ENCODE results near the gene GPR78.

GPR78 gene

DNA sequence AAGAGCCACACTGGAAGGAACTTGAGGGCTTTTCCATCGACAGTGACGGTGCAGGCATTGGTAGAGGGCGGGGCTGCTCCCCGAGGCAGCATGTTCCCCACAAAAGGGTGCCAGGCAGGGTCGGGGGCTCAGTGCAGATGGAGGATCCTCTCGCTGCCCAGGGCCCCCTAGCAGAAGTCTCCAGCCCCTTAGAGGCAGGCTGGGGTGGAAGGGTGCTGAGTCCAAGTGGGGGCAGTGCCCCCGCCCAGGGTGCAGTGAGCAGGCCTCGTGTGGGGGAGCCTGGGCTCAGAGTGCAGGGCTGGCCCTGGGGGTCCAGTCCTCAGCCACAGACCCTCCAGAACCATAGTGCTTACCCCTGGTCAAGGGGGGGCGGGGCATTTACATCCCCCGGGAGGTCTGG lies 21.4 kb downstream of the GPR78 start:
- DNase-seq, result no peak

DNA sequence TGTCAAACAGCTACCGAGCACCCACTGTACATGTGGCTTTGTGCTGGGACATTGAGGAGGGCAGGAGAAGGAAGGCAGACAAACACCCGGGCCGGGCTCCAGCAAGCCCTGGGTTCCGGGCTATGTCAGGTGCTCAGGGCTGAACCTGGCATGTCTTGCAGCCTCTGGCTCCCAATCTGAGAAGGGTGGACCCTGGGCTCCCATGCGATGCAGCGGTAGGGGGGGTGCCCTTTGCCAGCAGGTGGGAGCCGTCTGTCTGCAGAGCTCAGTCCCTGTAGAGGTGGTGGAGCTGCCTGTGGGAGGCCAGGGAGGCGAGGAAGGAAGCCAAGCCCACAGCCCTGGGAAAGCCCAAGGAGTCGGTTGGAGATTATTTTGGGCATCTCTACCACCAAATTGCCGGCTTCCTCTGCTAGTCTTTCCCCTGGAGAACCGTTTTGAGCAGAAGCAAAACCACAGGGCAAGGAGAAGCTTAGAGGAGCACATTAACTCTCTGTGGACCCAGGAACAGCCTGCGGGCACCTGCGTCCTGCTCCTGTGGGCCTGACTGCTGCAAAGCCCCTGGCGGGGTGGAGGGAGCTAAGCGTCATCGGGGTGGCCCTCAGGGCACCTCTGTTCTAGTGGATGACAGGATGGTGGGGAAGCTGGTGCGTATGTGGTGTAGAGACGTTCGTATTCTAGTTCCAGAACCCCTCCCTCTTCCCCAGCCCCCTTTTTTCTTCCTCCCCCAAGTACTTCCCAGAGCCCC lies 22.7 kb downstream of the GPR78 start:
- DNase-seq, result no peak

DNA sequence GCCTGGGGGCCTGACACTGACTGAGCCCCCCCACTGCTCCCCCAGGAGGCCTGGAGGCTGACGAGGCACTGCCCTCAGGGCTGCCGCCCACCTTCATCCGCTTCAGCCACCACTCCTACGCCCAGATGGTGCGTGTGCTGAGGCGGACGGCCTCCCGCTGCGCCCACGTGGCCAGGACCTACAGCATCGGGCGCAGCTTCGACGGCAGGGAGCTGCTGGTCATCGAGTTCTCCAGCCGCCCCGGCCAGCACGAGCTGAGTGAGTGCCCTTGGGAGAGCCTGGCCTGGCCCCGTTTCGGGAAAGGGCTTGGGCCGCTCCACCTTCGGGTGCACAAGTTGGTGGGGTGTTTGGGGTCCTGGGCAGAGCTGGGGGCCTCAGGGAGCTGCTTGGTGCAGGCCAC lies 23.7 kb downstream of the GPR78 start:
- DNase-seq, result no peak

DNA sequence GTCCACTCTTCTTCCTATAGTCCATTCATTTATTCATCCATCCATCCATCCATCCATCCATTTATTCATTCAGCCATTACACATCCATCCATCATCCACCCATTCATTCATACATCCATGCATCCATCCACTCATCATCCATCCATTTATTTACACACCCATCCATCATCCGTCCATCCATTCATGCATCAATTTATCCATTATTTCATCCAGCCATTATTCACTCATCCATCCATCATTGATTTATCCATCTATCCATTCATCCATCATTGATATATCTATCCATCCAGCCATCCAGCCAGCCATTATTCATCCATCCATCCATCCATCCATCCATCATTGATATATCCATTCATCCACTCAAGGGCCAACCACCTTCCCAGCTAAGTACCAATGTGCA lies 25.1 kb downstream of the GPR78 start:
- DNase-seq, result no peak

DNA sequence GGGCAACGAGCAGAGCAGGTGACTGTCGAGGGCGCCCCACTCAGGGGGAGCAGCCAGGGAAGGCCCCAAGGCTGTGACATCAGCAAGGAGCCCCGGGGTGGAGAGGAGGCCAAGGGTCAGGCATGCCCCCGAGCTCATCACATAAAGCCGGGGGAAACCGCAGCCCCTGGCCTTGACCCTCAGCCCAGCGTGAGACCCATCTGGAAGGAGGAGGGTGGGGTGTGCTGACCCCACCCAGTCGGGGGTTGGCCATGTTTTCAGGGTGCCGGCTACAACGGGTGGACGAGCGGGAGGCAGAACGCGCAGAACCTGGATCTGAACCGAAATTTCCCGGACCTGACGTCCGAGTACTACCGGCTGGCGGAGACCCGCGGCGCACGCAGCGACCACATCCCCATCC lies 26.3 kb downstream of the GPR78 start:
- DNase-seq, result no peak

DNA sequence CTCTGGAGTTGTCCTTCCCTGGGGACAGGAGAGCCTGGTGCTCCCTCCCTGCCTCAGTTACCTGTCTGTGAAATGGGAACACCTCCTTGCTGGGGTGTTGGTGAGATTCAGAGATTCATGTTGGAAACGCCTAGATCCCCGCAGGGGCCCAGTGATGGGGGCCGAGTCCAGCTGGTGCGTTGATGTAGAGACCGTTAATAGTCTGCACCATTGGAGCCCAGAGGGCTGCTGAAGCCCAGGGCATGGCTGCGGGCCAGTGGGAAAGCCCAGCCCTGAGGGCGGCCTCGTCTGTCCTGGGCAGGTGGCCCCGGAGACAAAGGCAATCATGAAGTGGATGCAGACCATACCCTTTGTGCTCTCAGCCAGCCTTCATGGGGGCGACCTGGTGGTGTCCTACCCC lies 26.8 kb downstream of the GPR78 start:
- DNase-seq, result no peak

DNA sequence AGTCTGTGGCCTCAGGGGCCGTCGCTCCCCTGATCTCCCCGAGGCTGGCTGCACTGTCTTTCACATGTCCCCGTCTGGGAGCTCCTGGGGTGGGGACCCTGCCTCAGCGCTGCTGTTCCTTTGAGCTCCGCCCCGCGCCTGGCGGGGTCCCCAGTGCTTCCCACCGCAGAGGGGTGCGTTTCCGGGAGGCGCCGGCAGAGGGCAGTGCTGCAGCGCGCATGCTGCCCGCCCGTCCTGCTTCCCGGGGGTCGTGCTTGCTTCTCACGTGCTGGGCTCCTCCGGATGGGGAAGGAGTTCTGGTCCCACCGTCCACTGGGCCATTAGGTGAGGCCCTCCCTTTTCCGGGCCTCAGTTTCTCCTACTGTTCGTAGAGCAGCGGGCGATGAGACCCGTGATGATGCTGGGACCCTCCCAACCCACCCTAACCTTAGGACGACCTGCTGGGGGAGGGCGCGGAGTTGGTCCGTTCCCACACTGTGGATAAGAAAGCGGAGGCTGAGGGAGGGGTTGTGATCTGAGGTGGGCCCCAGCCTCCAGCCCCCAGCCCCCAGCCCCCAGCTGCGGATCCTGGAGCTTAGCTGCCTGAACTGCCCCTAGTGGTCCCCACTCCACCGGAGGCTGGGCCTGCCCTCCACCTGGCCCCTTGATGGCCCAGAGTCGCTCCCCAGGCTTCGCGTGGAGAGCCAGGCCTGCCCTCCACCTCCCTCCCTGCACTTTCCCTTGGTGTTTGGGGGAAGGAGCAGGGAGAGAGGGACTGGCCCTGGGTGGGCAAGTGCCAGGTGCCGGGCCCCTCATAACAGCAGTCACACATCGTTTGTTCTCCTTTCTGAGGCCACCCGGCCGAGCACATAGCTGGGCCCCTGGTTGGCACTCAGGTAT lies 27.6 kb downstream of the GPR78 start:
- peak; percentile 21 for DNase-seq

DNA sequence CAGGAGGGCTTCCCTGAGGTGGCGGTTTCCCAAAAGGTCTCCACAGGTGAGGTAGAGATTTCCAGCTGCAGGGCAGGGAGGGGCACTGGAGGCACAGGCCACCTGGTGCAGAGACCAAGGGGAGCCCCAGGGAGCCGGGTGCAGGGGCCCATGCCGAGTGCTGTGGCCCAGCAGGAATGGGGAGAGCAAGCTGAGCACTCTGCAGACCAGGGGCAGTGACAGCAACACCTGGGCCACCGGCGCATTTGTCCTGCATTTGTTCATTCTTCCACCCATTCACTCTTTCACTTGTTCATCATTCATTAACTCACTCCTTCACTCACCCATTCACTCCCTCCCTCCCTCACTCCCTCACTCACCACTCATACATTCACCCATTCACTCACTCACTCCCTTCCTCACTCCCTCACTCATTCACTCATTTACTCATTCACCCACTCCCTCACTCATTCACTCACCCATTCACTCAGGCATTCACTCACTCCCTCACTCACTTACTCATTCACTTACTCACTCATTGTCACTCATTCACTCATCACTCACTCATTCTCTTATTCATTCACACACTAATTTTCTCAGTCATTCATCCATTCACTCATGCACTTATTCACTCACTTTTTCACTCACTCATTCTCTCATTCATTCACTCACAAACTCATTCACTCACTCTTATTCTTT lies 28.7 kb downstream of the GPR78 start:
- DNase-seq, result no peak

DNA sequence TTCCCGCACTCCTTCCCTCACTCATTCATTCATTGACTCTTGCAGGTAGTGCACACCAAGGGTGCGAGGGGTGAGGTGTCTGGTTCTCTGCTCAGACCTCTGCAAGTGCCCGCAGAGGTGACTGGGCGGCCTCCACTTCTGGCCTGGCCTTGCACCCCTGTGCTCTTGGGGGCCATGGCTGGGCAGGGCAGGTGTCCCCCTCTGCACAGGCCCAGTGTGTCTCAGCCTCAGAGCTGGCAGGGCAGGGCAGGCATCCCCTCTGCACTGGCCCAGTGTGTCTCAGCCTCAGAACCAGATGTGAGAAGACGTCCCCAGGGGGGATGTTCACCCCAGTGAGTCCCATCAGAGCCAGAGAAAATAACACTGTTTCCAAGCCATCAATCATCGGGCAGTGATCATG lies 29.2 kb downstream of the GPR78 start:
- no peak for DNase-seq

DNA sequence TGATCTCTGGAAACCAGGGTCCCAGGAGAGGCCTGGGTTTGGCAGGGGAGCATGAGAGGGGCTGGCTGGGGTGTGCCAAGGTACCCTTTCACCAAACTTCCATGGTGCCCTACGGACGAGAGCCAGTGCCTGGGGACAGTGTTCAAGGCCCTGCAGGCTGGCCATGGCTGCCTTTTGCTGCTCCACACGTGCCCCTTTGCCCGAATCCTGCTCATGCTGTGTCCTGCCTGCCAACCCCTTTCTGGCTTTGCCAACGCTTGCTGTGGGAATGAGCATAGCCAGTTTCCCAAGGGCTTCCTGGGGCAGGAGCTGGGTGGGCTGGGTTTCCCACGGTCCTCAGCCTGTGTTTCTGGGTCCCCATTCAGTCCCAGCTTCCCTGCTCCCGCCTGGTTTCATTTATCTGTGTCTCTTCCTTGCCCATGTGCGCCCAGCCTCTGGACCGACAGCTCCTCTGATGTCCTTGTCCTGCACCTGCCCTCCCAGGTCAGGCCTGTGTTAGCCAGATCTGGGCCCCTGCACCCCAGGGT lies 29.7 kb downstream of the GPR78 start:
- DNase-seq, result no peak

DNA sequence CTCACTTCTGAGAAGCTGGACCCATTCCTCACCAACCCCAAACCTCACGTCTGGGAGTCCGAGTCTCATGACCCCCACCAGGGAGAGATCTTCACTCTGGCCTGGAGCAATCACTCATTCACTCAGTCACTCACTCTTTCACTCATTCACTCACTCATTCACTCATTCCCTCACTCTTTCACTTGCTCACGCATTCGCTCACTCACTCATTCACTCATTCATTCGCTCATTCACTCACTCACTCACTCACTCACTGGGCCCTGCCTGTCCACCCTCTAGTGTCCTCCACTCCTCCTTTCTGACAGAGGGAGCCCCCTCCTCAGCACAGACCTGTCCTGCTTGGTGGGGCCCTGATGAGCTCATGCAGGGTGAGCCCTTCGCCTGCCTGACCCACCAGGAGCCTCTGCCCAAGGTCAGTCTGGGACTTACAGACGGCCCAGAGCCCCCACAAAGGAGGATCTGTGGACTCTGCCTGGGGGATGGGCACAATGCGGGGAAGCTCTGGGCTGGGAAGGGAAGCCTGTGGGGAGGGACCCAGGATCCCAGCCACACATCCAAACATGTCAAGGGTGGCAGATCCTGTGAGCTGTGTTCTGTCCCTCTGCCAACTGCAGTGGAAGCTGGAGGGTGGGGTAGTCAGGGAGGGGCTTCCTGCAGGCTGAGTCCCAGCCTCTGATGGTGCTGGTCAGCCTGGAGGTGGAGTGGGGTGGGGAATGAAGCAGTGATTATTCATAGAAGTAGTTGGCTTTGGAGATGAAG lies 30.8 kb downstream of the GPR78 start:
- DNase-seq, result no peak

DNA sequence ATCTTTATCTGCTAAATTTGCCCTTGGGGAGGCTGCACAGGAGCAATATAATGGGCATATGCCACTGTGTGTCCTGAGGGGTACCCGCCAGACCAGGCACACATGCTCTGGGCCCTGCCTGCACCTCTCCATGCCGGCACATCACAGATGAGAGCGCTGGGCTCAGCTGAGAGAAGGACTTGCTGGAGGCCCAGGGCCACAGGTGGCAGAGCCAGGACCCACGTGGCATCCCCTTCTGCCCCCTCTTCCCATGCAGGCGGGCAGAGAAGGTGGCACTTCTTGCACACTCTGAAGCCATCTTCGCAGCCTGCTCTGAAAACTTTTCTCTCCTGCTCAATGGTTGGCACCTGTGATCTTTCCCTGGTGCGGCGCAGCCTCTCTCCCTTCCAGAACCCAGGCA lies 32.5 kb downstream of the GPR78 start:
- no peak for DNase-seq

DNA sequence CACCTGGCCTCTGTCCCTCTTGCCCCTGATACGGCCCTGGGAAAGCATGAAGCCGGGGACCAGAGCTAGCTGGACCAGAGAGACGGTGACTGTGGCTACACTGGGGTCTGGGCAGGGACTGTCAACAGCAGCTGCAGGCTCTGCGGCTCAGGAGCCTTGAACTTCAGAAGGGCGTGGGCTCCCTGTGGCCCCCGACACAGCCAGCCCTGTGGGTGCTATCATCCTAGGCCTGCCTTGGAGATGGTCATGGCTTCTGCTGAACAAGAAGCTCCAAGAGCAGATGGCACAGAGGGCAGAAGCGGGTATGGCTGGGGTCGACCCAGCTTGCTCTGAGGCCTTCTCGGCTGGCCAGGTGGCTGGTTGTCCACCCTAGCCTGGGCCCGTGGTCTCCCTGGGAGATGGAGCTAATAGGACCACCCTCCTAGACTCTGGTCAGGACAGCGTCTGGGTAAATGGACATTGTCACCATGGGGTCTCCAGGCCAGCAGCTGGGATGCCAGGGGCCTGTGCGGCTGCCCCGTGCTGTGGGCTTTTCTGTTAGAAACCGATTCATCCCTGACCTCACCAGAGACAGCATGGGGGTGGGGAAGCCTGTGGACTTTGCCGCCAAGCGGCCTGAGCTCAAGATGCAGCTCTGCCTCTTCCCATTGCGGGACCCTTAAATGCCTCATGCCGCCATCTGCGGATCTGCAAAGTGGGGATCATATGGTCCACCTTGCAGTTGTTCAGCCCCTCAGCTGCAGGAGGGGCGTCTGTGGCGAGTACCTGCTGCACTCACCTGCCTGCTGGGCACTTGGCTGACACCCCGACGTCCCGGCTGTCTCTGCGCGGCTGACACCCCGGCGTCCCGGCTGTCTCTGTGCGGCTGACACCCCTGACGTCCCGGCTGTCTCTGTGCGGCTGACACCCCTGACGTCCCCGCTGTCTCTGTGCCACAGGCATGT lies 33.5 kb downstream of the GPR78 start:
- no peak for DNase-seq

DNA sequence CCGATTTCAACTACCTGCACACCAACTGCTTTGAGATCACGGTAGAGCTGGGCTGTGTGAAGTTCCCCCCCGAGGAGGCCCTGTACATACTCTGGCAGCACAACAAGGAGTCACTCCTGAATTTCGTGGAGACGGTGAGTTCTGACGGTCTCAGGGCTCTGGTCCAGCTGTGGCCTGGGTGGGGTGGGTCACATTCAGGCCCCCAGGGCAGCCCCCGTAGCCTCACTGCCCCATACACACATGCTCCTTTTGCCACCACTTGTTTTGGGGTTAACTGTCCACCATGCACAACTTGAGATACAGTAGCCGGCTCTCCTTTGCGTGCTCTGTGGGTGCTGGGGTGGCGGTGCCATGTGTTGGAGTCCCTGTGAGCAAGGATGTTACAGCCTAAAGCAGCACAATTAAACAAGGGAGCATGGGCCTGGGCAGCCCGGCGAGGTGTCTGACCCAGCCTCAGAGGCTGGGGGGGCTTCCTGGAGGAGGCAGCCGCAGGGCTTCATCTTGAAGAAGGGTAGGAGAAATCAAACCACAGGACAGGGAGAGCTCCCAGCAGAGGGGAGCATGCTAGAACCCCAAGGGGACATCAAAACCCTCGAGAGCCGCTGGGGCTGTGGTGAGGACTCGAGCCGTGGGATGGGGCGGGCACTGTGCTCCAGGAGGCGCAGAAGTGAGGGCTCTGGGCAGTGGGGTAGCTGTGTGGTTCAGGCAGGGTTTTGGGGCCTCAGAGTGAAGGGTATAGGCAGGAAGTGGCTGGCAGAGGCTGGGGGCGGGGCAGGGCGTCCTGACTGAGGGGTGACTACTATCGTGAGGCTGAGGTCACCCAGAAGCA lies 34.4 kb downstream of the GPR78 start:
- DNase-seq, result no peak

DNA sequence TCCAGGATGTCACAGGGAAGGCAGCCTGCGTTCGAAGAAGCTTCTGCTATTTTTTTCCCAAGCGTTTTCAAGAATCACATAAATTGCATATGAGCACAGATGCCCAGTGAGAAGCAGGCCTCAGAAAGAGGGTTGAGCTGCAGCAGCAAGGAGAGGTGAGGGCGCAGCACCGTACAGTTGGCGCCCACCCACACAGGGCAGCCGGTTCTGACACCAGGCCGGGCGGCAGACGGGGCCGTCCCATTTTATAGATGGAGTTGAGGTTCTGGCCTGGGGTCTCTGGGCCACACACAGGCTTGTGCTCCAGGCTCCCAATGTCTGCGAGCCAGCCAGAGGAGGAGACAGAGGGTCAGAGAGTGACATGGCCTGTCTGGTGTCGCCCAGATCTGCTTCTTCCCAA lies 35.2 kb downstream of the GPR78 start:
- no peak for DNase-seq

DNA sequence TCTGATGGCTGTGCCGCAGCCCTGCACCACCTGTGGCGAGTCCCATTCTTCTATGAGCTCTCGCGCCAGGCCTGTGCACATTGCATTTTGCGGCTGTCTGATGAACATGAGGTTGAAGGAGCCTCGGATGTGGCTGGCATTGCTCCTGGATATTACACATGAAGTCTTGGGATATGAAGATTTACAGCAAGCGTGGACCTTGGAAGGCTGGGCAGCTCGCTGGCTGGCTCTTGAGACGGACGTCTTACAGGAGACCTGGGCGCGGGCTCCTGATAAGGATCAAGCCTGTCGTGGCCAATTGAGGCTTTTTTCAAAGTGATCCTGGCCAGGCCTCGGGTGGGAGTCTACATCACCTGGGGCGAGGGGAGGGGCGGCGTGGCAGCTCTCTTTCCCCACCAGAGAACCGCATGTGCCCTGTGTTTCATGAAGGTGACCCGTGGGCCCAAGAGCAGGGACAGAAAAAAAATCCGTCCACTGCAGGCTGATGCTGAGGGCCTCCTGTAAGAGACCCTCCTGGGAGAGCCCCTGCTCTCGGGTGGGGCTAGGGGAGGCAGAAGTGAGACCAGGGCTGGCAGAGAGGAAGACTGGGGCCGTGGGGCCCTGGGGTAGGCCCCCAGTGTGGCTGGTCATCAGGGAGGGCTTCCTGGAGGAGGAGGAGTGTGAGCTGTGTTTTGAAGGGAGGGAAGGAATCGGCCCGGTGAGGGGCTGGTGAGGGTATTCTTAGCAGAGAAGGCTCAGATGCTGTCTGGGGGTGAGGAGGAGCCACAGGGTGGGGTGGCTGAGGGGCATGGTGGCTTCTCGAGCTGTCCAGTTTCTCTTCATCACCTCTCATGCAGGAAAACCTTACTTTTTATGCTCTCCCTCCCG lies 36.0 kb downstream of the GPR78 start:
- DNase-seq, result no peak

DNA sequence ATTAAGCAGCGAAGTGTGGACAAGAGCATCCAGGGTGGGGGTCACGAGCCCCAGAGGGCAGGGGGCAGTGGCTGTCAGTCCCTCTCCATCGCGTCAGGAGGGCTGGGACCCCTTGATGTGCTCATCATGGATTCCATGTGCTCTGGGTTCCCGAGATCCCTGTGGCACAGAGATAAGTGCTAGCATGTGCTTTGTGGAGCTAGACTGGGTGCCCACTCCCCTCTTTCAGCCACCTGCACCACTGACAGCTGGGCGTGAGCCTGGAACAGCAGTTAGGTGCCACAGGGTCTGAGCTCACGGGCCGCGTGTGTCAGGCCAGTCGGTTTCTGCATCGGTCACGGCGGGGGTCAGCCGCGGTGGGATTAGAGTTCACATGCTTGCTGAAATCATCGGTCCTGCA lies 36.6 kb downstream of the GPR78 start:
- DNase-seq, result no peak

DNA sequence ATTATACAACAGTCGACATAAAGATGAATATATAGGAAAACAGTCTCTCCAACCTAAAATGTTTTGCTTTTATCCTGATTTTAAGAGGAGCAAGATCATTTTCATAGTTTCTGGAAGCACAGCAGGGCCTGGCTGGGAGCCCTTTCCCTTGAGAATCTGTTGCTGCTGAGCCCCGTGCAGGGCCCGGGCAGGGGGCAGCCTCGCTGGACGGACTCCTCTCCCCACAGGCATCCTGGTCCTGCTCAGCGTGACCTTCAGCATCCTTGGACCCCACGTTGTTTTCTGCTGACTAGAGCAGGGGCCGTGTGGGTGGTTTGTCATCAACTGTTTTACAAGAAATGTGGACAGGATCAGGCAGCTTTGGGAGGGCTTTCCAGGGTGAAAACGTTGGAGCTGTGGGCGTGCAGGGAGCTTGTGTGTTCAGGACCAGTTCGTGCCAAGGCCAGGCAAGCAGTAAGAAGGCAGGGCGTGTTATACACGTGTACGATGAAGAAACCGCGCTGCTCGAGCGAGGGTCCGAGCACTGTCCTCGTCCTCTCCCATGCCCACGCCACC lies 37.4 kb downstream of the GPR78 start:
- no peak for DNase-seq

DNA sequence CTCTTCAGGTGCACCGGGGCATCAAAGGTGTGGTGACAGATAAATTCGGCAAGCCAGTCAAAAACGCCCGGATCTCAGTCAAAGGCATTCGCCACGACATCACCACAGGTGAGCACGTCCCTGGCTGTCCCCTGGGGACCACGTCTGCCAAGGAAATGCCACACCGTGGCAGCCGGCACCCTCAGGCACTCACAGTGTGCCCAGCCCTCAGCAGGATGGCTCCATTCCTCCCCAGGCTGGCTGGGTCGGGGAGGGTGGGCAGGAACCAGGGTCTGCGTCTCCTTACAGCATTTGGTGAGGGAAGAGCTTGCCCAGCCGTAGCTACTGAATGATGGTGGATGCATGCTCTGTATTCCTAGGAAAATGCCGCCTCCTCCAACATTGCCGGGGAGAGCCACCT lies 38.2 kb downstream of the GPR78 start:
- no peak for DNase-seq

Data from DMS53 (cell line).